GM12874 (cell line): Measurements from ENCODE around the gene SPTSSB.

Experiments used
- TF ChIP-seq, protein P1 (sequence below): IDR thresholded peaks from 2 replicates; pipeline ENCODE4 v1.5.1; 2011; ENCODE audit warnings: low read depth, mild to moderate bottlenecking, control low read depth, low read length, moderate library complexity; ENCODE audit not compliant: insufficient read depth

The SPTSSB gene

DNA sequence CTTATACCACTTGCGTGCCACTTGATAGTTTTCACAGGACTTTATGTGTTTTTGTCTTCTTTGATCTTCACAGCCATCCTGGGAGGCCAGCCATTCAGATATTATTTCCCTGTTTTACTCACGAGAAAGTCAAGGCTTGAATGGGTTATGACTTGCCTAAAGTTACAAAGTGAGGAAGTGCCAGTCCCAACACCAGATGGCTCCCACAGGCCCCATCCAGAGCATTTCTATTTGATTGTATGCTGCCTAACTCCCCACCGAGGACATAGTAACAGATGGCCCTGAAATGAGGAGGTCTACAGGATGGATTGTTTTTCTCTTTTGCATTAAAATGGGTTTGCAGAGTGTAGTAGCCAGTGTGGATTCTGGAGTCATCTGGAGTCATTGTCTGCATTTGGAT is 74.5 kb downstream of the SPTSSB start:
- TF ChIP-seq, protein P1, sequence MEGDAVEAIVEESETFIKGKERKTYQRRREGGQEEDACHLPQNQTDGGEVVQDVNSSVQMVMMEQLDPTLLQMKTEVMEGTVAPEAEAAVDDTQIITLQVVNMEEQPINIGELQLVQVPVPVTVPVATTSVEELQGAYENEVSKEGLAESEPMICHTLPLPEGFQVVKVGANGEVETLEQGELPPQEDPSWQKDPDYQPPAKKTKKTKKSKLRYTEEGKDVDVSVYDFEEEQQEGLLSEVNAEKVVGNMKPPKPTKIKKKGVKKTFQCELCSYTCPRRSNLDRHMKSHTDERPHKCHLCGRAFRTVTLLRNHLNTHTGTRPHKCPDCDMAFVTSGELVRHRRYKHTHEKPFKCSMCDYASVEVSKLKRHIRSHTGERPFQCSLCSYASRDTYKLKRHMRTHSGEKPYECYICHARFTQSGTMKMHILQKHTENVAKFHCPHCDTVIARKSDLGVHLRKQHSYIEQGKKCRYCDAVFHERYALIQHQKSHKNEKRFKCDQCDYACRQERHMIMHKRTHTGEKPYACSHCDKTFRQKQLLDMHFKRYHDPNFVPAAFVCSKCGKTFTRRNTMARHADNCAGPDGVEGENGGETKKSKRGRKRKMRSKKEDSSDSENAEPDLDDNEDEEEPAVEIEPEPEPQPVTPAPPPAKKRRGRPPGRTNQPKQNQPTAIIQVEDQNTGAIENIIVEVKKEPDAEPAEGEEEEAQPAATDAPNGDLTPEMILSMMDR: no peak

DNA sequence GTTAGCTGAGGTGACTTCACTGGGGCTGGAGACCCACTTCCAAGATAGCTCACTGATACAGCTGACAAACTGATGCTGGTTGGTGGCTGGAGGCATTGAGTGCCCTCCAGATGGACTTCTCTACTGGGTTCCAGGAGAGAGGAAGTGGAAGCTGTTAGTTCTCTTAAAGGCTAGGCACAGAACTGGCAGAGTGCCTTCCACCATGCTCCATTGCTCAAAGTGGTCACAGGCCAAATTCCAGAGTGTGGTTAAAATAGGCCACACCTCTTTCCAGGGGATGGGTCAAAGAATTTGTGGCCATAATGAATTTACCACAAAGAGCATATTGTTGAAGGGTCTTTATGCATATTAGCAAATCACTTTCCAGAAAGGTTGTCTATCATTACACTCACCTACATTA is 76.0 kb downstream of the SPTSSB start:
- TF ChIP-seq, protein P1: no peak
